SK-N-SH (cell line): ENCODE data around the gene OBP2A.

Source experiments
- TCF12 ChIP-seq: IDR thresholded peaks from 2 replicates; pipeline ENCODE4 v1.4.0; 2012
- TF ChIP-seq, protein P1 (sequence below): fragments of 200-600 bp; sonication (generic); IDR thresholded peaks from 2 replicates; pipeline ENCODE4 v1.6.1; 2017; ENCODE audit warnings: antibody characterized with exemption, mild to moderate bottlenecking, moderate library complexity

DNA sequence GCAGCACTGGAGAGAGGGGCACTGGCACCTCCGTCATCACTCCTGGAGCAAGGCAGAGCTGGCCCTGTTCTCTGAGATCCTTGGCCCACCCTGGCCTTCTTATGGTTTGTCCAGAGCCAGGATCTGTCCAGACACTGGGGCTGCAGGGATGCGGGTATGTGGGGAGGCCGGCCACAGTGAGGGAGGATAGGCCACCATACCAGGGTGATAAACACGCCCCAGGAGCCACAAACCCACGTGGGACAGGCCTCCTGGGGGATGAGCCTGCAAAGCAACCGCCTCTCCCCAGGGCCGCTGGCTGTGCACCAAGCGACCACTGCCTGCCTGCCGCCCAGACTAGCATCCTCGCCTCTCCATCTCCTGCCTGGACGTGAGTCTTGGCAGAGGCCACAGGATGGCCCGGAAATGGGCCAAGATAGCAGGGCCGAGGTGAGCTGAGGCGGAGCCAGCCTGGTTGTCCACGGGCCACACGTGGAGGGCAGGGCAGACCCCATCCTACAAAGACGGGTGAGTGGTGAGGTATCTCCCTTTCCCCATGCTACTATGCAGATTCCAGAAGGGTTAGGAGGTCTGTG is 4.5 kb downstream of the OBP2A start:
- TF ChIP-seq, protein P1, sequence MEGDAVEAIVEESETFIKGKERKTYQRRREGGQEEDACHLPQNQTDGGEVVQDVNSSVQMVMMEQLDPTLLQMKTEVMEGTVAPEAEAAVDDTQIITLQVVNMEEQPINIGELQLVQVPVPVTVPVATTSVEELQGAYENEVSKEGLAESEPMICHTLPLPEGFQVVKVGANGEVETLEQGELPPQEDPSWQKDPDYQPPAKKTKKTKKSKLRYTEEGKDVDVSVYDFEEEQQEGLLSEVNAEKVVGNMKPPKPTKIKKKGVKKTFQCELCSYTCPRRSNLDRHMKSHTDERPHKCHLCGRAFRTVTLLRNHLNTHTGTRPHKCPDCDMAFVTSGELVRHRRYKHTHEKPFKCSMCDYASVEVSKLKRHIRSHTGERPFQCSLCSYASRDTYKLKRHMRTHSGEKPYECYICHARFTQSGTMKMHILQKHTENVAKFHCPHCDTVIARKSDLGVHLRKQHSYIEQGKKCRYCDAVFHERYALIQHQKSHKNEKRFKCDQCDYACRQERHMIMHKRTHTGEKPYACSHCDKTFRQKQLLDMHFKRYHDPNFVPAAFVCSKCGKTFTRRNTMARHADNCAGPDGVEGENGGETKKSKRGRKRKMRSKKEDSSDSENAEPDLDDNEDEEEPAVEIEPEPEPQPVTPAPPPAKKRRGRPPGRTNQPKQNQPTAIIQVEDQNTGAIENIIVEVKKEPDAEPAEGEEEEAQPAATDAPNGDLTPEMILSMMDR = no peak
- no peak for TF ChIP-seq TCF12
